ENCODE data around the gene COX6B2.
"Not testable (repeated sequence)": the region's sequence is repeated elsewhere in the genome, so short reads cannot be mapped to it uniquely, and the experiment has no call there.

COX6B2 gene

DNA sequence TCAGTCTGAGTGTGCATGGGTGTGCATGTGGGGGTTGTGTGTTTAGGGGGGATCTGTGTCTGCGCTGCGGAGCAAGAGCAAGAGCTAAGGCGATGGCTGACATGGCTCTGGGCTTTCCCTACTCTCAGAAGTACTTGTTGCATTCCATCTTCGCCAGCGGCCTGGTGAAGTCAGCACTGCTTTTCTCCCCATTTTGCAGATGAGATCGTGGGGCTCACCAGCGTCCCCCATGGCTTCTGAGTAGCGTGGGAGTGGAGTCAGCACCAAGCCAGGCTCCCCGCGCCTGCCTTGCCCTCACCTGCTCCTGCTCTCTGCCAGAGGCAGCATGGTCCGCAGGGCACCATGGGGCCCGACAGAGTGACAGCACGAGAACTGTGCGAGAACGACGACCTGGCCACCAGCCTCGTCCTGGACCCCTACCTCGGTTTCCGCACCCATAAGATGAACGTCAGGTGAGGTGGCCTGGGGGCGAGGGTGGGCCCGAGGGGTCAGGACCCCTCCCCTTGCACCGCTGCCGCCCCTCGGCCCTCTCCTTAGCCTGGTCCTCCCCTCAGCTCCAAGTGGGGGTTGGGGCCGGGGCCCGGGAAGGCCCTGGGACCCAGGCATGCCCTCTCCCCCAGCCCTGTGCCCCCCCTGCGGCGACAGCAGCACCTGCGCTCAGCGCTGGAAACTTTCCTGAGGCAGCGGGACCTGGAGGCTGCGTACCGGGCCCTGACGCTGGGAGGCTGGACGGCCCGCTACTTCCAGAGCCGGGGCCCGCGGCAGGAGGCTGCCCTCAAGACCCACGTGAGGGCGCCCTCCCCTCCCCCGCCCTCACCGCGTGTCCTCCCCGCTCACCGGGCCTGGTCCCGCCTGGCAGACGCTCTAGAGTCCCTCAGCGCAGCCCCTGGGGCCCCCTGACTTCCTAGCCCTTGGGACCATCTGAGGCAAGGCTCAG, 12.7 kb downstream of the COX6B2 start:
- DNase-seq (ENCODE audit: low spot score), result no peak

- DNase-seq (ENCODE audit: low spot score), result peak; percentile 68
These were observed 13.3 kb downstream of the COX6B2 start for GRCh38 chr19:55341171-55341588.

- no peak for DNase-seq (ENCODE audit: low spot score)
These were observed 13.8 kb downstream of the COX6B2 start for GRCh38 chr19:55340784-55341147.

DNA sequence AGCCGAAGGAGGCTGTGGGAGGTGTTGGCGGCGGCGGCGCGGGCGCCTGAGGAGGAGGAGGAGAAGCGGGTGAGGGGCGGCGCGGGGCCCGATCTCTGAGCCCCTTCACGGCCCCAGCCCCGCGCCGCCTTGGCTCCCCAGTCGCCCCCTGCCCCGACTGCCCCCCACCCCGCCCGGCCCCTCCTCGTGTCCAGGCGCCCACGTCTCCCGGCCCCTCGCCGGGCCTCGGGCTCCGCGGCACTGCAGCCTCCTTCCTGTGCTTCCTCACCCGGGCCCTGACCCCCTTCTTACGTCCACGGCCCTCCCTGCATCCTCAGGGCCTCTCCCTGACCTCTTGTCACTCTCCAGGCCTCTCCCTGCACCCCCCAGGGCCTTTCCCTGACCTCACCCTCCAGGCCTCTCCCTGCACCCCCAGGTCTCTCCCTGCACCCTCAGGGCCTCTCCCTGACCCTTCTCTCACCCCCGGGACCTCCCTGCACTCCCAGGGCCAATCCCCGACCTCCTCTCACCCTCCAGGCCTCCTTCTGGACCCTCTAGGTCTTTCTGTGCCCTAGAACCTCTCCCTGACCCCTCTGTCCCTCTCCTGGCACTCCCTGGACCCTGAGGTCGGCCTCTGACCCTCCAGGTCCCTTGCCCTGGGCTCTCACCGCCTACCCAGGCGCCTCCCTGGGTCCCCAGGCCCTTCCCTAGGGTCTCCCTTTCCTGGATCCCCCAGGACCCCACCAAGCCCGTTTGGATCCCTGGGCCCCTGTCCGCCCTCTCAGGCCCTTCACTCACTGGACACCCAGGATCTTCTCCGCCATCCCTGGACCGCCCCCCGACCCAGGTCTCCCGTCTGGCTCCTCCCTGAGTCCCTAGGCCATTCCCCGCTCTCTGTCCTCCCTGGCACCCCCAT, 14.4 kb downstream of the COX6B2 start:
- DNase-seq (ENCODE audit: low spot score), result no peak

- peak; percentile 99 for DNase-seq (ENCODE audit: low spot score)
These were observed 15.2 kb downstream of the COX6B2 start, which contains the start of gene KMT5C for GRCh38 chr19:55339105-55339888. TSS of gene KMT5C (plus strand) at chr19:55339876. CDS start at chr19:55341937, 2,061 bp downstream.

- no peak for DNase-seq (ENCODE audit: low spot score)
These were observed 18.4 kb downstream of the COX6B2 start for GRCh38 chr19:55336101-55336500.

GRCh38 chr19:55333870-55334269, 20.6 kb downstream of the COX6B2 start:
- DNase-seq (ENCODE audit: low spot score), result no peak

GRCh38 chr19:55329791-55330190, 24.7 kb downstream of the COX6B2 start:
- DNase-seq (ENCODE audit: low spot score), result not testable (repeated sequence)

- DNase-seq (ENCODE audit: low spot score), result not testable (repeated sequence)
These were observed 25.7 kb downstream of the COX6B2 start for GRCh38 chr19:55328774-55329318.

DNA sequence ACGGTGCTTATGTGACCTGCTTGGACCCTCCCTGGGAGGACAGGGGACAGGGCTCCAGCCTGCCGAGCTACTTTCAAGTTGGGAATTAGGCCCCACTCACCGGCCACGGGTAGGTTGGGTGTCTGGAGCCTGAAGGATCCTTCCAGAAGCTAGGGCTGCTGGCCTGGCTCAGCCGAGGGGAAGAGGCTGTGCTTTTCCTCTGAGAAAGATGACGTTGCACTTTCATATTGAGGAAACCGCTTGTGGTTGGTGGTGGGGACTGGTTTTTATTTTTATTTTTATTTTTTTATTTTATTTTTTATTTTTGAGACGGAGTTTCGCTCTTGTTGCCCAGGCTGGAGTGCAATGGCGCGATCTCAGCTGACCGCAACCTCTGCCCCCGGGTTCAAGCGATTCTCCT, 29.3 kb downstream of the COX6B2 start, which contains the start of gene TMEM150B:
TMEM150B (minus strand) TSS at position 170 of the 400 bp plus-strand sequence. CDS start 4,305 bp downstream, outside the sequence.
- DNase-seq (ENCODE audit: low spot score), result no peak

DNA sequence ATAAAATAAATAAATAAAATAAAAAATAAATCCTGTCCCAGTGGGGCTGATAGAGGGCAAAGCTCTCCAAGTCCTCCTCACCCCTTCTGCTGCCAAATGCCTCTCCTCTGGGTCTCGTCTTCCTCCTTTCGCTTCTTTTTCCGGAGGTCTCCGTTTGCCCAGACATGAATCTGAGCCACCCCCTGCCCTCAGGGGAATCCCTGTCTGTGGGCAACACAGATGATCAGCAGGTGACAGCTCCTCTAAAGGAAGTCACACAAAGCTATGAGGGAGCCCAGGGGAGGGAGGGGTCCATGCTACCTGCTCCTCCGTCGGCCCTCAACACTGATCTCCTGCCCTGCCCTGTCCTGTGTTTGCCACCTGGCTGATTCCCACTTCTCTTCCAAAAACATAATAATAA, 29.9 kb downstream of the COX6B2 start:
- DNase-seq (ENCODE audit: low spot score), result no peak

DNA sequence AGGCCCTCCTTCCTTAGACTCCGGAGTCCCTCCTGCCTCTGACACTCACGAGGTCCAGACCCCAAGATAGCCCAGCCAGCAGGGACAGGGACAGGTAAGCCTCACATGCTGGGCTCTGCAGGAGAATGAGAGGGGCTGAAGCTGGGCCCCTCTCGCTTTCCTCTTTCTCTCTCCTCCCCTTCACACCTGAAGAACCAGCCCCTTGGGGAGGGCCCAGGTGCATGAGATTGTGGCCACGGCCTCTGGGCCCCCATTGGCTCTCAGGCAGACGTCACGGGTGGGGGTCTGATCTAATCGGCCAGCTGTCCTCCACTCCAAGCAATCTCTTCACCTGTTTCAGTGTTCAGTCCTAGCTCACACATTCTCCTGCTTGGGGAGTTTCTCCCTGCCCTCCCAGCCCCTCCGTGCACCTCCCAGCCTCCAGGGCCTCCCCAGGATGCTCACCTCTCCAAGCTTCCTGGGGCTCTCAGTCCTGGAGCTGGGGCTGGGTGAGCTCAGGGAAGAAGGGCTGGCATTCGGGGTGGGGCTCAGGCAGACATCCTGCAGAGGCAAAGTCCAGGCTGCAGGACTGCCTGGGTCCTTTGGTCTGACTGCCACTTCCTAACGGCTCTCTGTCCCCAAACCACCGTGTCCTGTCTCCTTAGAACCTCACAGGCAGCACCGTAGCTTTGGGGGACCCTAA, 32.2 kb downstream of the COX6B2 start:
- no peak for DNase-seq (ENCODE audit: low spot score)

- DNase-seq (ENCODE audit: low spot score), result no peak
These were observed 32.9 kb downstream of the COX6B2 start for GRCh38 chr19:55321466-55322137.

DNA sequence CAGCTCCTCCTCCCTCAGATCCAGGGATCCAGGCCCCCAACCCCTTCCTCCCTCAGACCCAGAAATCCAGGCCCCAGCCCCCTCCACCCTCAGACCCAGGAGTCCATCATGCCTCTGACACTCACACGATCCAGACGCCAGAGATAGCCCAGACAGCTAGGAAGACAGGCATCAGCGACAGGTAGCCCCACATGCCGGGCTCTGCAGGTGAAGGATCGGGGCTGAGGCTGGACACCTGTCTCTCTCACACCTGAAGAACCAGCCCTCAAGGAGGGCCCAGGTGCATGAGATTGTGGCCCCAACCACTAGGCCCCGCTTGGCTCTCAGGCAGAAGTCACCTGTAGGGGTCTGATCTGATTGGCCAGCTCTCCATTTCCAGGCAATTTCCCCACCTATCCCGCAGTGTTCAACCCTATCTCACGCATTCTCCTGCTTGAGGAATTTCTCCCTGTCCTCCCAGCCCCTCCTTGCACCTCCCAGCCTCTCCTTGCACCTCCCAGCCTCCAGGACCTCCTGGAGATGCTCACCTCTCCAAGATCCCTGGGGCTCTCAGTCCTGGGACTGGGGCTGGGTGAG, 33.6 kb downstream of the COX6B2 start:
- no peak for DNase-seq (ENCODE audit: low spot score)

DNA sequence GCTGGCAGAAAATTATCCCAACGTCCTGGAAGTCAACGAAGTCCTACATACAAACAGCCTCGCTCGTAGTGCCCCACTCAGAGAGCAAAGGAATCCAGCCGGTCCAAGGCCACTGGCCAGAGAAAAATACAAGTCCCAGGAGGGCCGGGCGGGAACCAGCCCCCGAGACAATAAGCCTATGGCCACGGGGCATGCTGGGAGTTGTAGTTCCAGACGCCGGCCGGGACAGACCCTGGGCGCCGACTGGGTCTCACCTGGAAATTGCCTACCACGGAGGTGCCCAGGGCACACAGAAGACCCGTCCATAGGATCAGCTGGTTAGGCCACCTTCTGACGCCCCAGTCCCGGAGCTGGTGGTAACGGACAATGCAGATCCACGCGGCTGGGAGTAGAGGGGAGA, 34.7 kb downstream of the COX6B2 start:
- DNase-seq (ENCODE audit: low spot score), result no peak

GRCh38 chr19:55316646-55317045, 37.9 kb downstream of the COX6B2 start:
- DNase-seq (ENCODE audit: low spot score), result no peak

- DNase-seq (ENCODE audit: low spot score), result no peak
These were observed 38.5 kb downstream of the COX6B2 start for GRCh38 chr19:55315956-55316525.

- no peak for DNase-seq (ENCODE audit: low spot score)
These were observed 40.1 kb downstream of the COX6B2 start for GRCh38 chr19:55314396-55314795.
